HG03135 (cell line): Measurements from ENCODE around the gene MTHFS.
A peak's percentile ranks its signal among the peaks of the same experiment; 100 is the strongest.

Experiments used
- ATAC-seq: cut with Tn5 transposase; IDR thresholded peaks from one replicate; pipeline ENCODE4 v1.9.1; 2021; ENCODE audit warnings: mild to moderate bottlenecking, moderate library complexity; ENCODE audit not compliant: unreplicated experiment

The MTHFS gene

DNA sequence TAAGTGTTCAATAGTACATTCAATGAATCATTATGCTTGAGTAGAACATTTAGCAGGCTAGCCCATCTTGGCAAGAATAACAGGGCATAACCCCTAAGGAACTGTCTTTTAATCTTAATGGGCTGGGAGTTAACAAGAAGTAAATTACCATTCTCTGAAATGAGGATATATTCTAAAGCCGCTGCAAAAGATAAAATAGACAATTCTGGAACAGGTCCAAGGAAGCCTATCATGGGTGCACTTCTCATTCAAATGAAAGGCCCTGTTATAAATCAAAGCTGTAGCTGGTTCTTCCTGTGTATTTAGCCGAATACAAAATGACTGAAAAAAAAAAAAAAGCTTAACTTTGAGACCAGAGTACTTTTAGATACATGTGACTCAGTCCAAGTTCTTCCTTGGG lies 15.6 kb downstream of the MTHFS start:
- ATAC-seq: no peak

DNA sequence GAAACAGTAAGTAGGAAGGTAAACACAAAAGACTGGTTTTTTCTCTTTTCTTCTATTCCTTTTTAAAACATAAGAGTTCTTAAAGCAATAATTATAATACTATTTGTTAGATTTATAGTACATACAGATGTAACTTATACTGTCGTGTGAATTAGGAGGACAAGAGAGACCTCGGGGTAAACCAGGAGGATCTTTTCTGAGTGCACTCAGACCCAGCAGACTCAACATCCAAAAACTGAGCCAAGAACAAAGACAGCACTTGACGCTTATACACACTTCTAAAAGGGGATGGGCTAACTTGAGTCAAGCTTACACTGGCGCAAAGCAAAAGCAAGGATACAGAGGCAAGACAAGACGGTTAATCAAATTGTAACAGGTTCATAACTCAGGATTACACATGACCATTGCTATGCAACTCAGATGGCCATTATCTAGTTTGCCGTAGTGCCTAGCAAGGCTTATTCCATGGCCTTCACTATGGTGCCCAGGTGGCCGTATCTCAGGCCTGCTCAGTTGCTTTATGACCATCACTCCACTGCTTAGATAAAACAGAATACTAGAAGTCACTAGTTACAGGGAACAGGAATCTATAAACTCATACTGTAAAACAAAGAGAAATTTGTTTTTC lies 18.6 kb downstream of the MTHFS start:
- no peak for ATAC-seq

- no peak for ATAC-seq
These were observed 21.6 kb downstream of the MTHFS start for GRCh38 chr15:79875213-79875612.

DNA sequence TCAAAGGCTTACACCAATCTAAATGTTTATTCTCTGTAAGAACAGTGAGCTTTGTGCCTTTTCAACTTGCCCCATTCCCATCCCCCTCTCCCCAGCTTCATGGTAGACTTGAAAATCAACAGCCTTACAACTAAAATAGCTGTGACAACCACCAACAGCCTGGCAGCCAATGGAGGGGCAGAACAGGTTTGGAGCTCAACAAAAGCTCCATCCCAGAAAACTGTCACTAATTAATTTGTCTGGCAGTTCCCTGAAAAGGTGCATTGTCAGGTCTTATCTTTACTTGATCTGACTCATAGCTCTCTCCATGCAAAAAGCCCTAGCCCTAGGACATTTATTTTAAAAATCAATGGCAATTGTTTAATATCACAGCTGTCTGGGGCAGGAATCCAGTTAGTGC lies 22.6 kb downstream of the MTHFS start:
- ATAC-seq: no peak

DNA sequence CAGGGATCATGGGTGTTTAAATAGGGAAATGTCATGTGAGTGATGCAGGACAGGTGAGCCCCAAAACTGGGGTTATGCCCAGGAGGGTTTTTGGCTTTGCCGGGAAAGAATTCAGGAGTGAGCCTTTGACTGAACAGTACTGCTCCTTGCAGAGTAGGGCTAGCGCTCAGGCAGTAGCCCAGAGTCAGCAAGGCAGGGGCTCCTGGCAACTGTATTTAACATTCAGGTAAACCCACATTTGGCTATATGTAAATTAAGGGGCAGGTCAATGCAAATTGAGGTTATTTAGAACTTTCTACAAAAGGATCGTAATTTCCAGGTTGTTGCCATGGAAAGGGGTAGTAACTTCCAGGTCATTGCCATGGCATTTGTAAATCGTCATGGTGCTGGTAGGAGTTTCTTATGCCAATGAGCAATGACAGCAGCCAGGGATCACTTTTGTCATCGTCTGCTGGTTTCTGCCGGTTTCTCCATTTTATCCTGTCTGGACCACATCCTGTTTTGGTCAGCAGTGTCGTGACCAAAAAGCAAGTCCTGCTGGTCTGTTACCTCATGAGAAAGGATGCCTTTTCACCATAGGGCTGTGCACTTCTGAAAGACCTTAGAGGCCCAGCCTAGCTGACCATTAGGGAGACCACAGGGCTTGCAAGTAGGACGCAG lies 24.3 kb downstream of the MTHFS start:
- ATAC-seq: no peak

GRCh38 chr15:79868554-79868953 lies 28.3 kb downstream of the MTHFS start:
- no peak for ATAC-seq

- ATAC-seq: no peak
These were observed 32.9 kb downstream of the MTHFS start for GRCh38 chr15:79863886-79864285.

- ATAC-seq: no peak
These were observed 34.6 kb downstream of the MTHFS start for GRCh38 chr15:79862191-79862590.

- ATAC-seq: no peak
These were observed 36.2 kb downstream of the MTHFS start for GRCh38 chr15:79860661-79861060.

- no peak for ATAC-seq
These were observed 38.3 kb downstream of the MTHFS start for GRCh38 chr15:79858469-79858868.

DNA sequence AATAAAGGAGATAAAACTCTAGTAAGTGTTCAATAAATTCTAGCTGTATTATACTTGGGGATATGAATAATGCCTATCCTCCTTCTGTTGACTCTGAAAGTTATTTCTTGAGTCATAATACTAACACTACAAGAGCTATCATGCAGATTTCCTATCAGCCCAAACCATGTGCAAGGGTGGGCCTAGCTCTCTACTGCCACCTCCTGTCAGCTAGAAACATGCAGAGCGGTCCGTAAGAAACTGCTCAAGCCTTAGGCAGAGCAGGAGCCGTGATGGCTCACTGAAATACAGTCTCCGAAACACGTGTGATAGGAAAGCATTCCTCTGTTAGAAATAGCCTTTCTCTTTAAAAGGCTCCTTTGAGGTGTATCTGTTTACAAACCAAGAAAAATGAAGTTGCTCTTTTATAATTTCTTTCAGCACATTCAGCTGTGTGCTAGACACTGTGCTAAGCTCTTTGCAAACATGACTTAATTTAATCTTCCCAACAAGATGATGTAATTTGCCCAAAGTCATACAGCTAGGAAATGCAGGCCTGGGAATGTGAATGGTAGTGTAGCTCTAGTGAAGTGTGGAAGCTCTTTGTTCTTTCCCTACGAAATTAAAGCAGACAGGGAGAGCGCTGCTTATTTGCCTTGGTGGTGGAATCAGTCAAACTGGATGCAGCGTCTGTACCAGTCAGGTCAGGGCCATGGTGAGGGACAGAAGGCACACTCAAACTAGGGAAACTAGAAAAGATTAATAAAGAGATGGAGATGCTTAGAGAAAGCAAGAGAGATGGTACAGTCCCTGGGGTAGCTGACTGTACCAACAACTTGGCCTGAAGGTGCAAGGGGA lies 43.1 kb downstream of the MTHFS start:
- ATAC-seq: peak; percentile 85

GRCh38 chr15:79849789-79850188 lies 47.0 kb downstream of the MTHFS start:
- no peak for ATAC-seq

DNA sequence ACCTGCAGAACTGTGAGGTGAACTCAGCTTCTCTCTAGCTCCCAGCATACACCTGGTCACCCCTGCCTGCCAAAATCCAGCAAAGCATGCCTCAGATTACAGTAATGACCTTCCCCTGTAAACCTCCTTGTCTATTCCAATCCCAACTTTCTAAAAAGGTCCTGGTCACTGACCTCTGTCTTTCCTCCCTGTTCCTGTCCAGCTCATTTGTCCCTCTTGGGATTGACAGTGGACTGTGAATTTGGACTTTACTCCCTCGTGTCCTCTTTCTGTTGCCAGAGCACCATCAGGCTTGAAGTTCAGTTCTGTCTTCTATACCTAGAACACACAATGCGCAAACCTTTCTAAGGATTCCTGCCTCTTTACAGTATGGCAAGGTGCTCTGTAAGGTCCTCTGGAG lies 50.3 kb downstream of the MTHFS start:
- ATAC-seq: no peak

GRCh38 chr15:79844221-79844620 lies 52.6 kb downstream of the MTHFS start:
- no peak for ATAC-seq

DNA sequence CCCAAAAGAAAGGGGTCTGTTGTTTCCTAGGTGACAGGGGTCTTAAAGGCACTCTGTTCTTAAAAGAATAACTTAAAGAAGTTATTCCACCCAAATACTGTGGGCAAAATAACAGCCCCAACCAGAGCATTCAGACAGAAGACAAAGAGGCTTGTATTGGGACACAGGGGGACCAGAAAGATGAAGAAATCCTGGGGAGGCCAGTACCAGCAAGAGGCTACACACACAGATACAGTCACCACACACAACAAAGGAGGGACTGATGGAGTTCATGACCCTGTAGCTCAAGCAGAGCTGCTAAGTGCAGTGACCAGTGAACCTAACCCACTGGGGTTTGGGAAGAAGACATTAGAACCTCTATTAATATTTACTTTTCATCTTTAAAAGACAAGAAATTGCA lies 59.0 kb downstream of the MTHFS start:
- no peak for ATAC-seq

GRCh38 chr15:79834495-79834894 lies 62.3 kb downstream of the MTHFS start:
- no peak for ATAC-seq

DNA sequence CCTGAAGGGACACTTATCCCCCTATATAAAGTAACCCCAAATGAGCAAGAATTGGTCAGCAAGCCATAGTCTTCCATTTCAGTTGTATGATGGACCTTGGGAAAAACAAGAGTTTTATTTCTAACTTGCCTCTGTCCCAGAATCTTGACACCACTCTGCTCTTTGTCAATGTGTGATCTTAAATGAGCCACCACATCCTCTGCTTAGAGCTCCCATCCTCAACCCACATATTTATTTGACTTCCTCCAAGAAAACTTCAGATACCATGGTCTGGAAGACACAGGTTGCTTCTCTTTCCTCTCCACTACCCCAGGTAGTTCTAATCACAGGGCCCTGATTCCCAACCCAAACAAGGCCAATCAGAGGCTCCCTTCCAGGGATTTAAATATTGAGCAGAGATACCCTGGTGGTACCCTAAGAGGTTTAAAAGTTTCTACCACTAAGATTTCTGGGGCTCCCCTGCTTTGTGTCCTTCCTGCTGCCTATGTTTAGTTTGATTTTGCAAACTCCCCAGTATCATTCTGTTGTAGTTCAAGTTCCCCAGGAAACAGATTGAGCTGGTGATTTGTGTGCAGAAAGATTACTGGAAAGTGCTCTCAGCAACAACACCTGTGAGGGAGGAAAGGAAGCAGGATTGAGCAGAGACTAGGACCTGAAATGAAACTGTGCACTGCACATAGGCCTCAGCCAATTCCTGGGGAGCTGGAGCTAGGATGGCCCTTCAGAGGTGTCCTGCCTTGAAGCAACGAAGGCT lies 64.3 kb downstream of the MTHFS start:
- no peak for ATAC-seq

GRCh38 chr15:79831604-79832003 lies 65.2 kb downstream of the MTHFS start:
- ATAC-seq: no peak

GRCh38 chr15:79829950-79830349 lies 66.9 kb downstream of the MTHFS start:
- ATAC-seq: no peak

- ATAC-seq: no peak
These were observed 68.4 kb downstream of the MTHFS start for GRCh38 chr15:79828447-79828846.

DNA sequence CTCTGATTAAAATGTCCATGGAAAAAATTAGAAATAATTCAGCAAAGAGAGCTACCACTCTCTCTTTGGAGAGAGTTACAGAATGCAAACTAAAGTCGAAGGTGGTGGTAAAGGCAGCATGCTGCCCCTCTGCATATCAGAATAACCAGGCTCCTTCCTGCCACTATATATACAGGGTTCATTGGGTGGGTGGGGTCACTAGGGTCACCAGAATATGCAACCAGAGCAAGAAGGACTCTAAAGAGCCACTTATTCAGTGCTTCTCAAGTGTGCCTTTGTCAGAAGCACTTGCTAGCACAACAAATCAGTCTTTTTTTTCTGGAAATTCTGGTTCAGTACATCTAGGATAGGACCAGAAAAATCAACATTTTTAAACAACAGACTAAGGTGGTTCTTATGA lies 70.0 kb downstream of the MTHFS start:
- no peak for ATAC-seq
